Stimulated activated CD4-positive, alpha-beta T cell treated with anti-CD3 and anti-CD28 coated beads, Interleukin-2, amount 100 ng/mL, for 24 hours (primary cell): Measurements from ENCODE around the gene SLC6A12.
"Not testable (repeated sequence)": the region's sequence is repeated elsewhere in the genome, so short reads cannot be mapped to it uniquely, and the experiment has no call there.

Source experiments
- DNase-seq, 2 donors: peaks; one replicate each; pipeline ENCODE4 v3.0.0-alpha.2; 2020

SLC6A12 gene

GRCh38 chr12:214003-214741 lies at the start of gene SLC6A12:
Gene SLC6A12 (minus strand): TSS chr12:214157. CDS start chr12:209986, 4,171 bp downstream.
- DNase-seq: no peak

DNA sequence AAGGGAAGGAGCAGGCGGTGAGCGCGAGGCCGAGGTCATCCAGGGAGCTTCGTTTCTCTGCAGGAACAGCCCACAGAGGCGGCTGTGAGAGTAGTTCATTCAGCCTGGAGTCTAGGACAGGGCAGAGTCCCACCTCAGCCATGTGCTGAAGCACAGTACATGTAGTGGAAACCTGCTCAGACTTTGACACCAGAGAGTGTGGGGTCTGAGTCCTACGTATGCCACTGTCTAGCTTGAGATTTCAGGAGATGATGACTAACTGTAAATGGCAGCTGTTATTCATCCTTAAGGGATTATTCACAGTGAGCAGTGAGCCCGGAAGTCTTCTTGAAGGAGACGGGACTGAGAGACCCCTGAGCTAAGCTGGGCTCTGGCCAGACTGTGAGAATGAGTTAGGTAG lies 49.6 kb upstream of the SLC6A12 start:
- no peak for DNase-seq

DNA sequence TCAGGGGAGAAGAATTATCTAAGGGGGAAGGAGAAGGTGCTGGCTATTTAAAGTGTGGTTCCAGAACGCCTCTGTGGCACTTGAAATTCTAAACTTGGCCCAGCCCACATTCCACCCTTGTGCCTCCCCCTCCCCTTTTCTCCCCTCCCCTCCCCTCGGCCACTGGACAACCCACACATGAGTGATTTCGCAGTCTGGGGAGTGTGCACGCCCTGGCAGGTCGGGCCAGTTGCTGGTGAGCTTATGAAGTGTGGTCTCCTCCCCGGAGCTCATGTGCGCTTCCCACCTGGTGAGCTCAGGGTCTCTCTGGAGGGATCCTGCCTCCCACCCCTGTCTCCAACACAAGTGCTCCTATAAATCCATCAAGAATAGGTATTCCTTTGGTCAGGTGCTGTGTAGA lies 48.9 kb upstream of the SLC6A12 start, which contains the start of gene SLC6A13:
TSS of gene SLC6A13 (minus strand) at position 20 of the 400 bp plus-strand sequence. CDS start 2,784 bp downstream, outside the sequence.
- DNase-seq: no peak

DNA sequence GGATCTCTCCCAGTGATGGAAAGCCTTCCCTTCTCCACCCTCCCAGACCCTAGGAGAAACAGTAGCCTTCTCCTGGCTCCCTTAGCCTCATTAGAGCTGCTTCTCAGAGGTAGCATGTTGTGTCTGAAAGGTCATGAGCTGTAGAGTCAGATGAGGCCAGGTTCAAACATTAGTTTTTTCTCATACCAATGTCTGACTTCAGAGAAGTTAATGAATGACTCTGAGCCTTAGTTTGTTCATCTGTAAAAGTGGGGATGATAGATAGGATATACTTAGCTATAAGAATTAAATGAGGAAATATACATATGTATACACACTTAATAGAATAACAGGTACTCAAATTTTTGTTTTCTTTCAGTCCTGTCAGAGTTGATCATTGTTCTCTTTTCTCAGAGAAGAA lies 48.2 kb upstream of the SLC6A12 start:
- DNase-seq: no peak

DNA sequence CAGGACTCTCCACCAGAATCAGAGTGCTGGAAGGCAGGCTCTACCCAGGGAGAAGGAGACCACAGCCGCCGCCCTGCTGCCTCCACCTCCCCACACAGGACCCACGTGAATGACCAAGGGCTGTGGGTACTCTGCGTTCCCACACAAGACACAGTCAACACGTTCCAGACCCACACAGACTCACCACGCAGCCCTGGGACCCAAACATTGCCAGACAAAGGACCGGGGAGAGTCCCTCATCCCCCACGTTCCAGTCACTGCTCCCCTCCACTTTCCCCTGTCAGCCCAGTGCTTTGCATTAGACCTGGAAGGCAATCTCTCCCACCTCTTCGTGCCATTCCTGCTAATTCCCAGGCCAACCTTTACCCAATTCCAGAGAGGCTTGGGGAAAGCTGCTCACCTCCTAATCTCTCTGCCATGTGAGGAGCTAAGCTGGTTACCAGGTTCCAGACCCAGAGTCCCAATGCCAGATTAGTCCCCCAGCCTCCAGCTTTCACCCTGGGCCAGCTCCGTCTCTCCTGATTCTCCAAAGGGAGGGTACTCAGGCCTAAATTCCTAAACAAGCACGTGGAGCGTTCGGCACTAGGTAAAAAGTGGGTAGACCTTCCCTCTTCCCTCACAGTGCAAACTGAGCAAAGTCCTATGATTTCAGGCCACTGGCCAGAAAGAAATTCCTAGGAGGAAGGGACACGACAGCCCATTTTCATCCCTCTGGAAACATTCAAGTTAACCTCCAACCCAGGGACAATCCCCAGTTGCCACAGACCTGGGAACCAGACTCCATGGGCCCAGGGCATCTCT lies 43.8 kb upstream of the SLC6A12 start:
- no peak for DNase-seq

DNA sequence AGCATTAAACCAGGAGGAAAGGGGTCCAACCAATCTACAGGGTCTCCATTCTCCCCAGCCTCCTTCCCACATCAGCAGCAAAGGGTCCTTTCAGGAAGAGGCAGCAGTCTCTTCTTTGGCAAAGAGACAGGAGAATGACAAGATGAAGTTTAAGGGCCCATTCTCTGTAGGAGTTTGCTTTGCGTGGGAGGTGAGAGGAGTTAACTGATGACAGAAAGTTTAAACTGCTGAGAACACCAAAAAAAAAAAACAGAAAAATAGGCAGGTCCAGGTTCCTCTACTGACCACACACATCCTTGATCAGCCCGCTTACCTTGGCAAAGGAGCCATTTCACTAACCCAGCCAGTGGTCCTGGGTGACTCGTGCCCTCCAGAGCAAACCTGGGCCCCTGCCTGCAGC lies 43.0 kb upstream of the SLC6A12 start:
- DNase-seq: no peak

GRCh38 chr12:256225-256624 lies 42.3 kb upstream of the SLC6A12 start:
- DNase-seq: no peak

DNA sequence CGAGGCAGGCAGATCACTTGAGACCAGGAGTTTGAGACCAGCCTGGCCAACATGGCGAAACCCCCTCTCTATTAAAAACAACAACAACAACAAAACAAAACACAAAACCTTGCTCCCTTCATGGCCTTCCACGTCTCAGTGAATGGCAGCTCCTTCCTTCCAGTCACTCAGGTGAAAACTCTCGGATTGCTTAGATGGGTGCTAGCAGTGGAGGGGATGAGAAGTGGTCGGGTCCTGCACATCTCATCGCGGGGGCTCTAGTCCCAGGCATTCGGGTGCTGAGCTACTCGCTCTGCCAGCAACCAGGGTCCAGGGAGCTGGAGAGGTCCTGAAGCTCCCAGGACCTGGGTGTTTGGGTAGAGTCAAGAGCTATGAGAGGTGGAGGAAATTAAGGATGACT lies 41.0 kb upstream of the SLC6A12 start:
- no peak for DNase-seq

- DNase-seq: no peak
Measured at GRCh38 chr12:254039-254438, 40.1 kb upstream of the SLC6A12 start.

- no peak for DNase-seq
Measured at GRCh38 chr12:253116-253831, 39.3 kb upstream of the SLC6A12 start.

GRCh38 chr12:252636-253035 lies 38.7 kb upstream of the SLC6A12 start:
- no peak for DNase-seq

DNA sequence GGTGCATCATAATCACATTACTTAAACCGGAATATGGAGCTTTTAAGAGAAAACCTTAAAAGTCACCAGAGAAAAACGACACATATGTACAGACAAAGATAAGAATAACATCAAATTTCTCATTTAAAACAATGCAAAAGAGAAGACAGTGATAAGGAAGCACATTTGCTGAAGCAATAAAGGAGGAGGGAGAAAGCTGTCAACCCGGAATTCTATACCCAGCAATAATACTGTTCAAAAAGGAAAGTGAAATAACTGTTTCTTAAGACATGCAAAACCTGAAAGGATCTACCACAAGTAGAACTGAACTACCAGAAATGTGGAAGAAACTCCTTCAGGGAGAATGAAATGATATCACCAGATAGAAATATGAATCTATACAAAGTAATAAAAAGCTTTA lies 33.3 kb upstream of the SLC6A12 start:
- no peak for DNase-seq

- DNase-seq: no peak
Measured at GRCh38 chr12:243381-243780, 29.4 kb upstream of the SLC6A12 start.

- DNase-seq: no peak
Measured at GRCh38 chr12:242496-242895, 28.5 kb upstream of the SLC6A12 start.

- DNase-seq: no peak
Measured at GRCh38 chr12:241266-241665, 27.3 kb upstream of the SLC6A12 start.

DNA sequence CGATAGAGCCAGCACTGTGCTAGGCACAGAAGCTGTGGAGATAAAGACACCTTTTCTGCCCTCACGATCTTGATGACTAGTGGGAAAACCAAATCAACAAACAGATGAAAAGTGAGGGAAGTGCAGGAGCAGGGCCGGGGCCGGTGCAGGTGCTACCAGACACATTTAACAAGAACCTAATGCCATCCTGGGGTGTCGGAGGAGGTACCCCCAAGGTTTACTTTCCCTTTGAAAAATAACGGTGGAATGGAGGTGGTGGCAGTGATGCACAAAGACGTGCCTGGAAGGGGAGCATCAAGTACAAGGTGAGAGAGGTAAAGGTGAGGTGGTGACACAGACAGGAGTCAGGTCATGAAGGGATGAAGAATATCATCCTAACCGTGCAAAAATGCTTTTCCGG lies 26.6 kb upstream of the SLC6A12 start:
- no peak for DNase-seq

DNA sequence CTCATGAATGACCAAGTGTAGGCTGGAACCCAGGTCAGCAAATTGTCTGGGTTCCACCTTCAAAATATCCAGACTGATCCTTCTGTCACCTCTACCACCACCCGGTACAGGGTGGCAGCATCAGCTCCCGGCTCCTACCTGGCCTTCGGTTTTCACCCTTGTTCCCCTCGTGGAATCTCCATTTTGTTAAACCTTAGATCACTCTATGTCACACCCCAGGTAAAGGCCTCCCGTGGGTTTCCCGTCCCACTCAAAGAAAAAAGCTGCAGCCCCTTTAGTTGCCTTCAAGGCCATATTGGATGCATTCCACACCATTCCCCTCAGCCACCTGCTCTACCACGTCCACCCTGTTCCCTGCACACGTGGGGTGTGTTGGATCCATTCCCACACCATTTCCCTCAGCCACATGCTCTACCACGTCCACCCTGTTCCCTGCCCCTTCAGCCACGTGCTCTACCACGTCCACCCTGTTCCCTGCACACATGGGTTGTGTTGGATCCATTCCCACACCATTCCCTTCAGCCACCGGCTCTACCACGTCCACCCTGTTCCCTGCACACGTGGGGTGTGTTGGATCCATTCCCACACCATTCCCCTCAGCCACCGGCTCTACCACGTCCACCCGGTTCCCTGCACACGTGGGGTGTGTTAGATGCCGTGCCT lies 24.9 kb upstream of the SLC6A12 start:
- no peak for DNase-seq

- no peak for DNase-seq
Measured at GRCh38 chr12:238116-238515, 24.2 kb upstream of the SLC6A12 start.

GRCh38 chr12:237026-237815 lies 23.3 kb upstream of the SLC6A12 start:
- no peak for DNase-seq

- no peak for DNase-seq
Measured at GRCh38 chr12:236445-236844, 22.5 kb upstream of the SLC6A12 start.

GRCh38 chr12:235967-236366 lies 22.0 kb upstream of the SLC6A12 start:
- not testable (repeated sequence) for DNase-seq

DNA sequence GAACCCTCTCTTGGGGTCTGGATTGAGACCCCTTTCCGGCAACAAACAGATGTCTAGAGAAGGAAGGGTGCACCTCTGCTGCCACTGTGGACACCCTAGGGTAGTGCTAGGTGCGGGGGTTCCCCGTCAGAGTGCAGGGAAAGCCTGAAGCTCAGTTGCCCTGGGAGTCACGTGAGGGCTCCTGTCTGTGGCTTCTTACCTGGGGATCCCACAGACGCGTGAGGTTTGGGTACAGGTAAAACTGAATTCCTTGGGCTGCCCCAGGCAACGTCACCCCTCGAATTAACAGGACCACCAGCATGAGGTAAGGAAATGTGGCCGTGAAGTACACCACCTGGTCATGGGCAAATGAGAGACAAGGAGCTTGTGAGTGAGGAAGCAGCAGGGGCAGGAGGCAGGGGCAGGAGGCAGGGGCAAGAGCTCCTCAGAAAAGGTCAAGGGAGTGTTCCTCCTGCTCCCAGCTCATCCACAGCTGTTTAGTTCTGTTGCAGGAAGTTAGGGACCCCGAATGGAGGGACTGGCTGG lies 21.0 kb upstream of the SLC6A12 start:
- DNase-seq: no peak
